NT2/D1 (cell line): Measurements from ENCODE around the gene TMEM131.

Source experiments
- SUZ12 ChIP-seq: IDR thresholded peaks from 2 replicates; pipeline ENCODE4 v1.6.1; 2011; ENCODE audit not compliant: insufficient read length, insufficient read depth; ENCODE audit errors: extremely low read depth
- YY1 ChIP-seq: IDR thresholded peaks from 2 replicates; pipeline ENCODE4 v1.6.1; 2011; ENCODE audit not compliant: insufficient read length, insufficient read depth

DNA sequence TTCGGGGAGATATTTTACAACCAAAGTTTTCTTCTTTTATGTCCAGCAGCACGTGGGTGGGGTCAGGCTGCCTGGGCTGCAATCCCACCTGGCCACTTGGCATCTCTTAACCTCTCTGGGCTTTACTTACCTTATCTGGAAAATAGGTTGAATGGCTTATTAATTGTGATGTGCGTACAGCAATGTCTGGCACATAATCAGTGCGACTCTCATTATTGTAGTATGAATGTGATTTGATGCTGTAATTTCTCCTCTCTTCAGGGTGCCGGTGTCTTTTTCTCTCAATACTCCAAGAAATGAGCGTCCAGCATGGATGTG, 284.4 kb downstream of the TMEM131 start:
- TF ChIP-seq YY1 (no peak), SUZ12 (no peak)
